Uterus (tissue), 2 donors: Measurements from ENCODE around the gene C1S.

ENCODE experiments used
- CTCF ChIP-seq, 4 experiments: fragments of 200-600 bp in 2 of 4; fragments of 450-650 bp in 2 of 4; sonication (generic) in 2 of 4; IDR thresholded peaks; one replicate each; pipeline ENCODE4 v1.5.1; 2016 to 2019; ENCODE audit warnings: antibody characterized with exemption in 4 of 4, mild to moderate bottlenecking in 2 of 4, moderate library complexity in 1 of 4
- POLR2A ChIP-seq, 2 donors: fragments of 450-650 bp; IDR thresholded peaks; one replicate each; pipeline ENCODE4 v1.6.1; 2016; ENCODE audit warnings: antibody characterized with exemption in 2 of 2, mild to moderate bottlenecking in 1 of 2, moderate library complexity in 1 of 2

GRCh38 chr12:7101047-7101693, 40.7 kb downstream of the C1S start:
- TF ChIP-seq POLR2A (IDR thresholded peaks at IDR 0.05) (no peak), CTCF (IDR thresholded peaks at IDR 0.05) (no peak)
